ENCODE data around the gene CLEC9A.

CLEC9A gene

DNA sequence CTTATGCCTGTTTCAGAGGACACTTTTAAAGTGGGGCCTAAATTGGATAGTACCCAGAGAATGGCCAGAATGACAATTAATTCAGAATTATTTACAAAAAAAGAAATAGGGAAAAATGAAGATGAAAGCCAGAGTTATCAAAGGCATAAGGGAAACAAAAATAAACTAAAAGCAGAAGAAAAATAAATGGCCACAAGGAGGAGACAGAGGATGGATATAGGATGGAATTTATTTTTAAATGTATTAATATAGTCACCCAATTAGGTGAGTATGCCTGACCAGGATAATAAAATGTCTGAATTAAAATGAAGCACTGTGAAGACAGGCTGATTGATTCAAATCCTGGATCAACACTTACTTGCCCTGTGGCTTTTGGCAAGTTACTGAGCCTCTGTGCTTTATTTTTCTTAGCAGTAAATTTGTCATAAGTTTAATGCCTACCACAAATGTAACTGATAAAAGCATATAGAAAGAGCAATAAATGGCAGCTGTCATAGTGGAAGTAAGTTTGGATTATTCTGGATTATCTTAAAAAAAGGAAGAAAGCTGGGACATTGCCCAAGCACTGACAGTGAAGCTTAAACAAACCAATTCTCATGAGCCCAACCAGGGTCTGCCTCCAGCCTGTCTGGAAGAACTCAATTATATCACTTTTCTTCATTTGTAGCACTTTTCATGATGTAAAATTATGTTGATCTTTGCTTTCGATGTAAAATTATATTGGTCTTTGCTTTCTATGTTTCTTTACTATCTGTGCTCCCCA, 3.5 kb downstream of the CLEC9A start:
- Histone ChIP-seq H3K4me1 (ENCODE audit: control insufficient read depth, insufficient read depth, low read length) (no peaks in the 10 kb centered on the region), H3K4me3 (ENCODE audit: low read depth, low read length) (no peak overlapping the region), H3K9me3 (ENCODE audit: control insufficient read depth, insufficient read depth, low read depth, low read length) (no peaks in the 10 kb centered on the region), H3K36me3 (ENCODE audit: control insufficient read depth in 2 of 2, insufficient read depth in 1 of 2, low read length in 2 of 2) (no peaks in the 10 kb centered on the region), H3K27ac (ENCODE audit: extremely low read depth, low read depth, low read length) (no peak overlapping the region)
- TF ChIP-seq ZNF654 (tag by site-specific recombination; IDR thresholded peaks at IDR 0.05; ENCODE audit: low read depth) (peak; percentile 72), ZNF394 (tag by site-specific recombination; IDR thresholded peaks at IDR 0.05; ENCODE audit: borderline replicate concordance) (no peak)
- CTCF ChIA-PET = interaction anchor here (0.7 to 1.7 kb wide), 13 partner anchors 11 to 296 kb away, joined by 3 to 11 read pairs (median 3); partner anchors contain the start of genes CLEC7A and OLR1
- POLR2A ChIA-PET = no interaction called here

DNA sequence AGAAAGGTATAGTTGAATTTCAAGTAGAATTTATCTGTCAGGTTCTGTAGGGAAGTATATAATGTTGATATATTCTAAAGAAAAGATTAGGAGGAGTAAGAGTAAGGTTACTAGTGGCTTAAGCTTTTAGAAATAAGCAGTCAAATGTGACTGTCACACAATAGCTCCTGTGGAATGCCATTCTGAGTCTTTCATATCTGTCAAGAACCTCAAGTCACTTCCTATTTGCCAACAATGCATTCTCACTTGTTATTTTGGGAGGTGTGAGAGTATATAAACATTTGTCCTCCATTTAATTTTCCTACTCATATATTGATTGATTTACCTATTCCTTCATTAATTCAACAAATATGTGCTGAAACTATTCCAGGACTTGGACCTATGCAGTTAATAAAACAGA, 11.7 kb downstream of the CLEC9A start:
- H3K27ac ChIP-seq (ENCODE audit: extremely low read depth, low read depth, low read length) = no peak overlapping the region
- ChIA-PET POLR2A (no interaction called here), CTCF (interaction anchor here (0.9 to 1.7 kb wide), 2 partner anchors 32 to 229 kb away, joined by 4 read pairs; partner anchors contain the start of gene CLEC12B)

DNA sequence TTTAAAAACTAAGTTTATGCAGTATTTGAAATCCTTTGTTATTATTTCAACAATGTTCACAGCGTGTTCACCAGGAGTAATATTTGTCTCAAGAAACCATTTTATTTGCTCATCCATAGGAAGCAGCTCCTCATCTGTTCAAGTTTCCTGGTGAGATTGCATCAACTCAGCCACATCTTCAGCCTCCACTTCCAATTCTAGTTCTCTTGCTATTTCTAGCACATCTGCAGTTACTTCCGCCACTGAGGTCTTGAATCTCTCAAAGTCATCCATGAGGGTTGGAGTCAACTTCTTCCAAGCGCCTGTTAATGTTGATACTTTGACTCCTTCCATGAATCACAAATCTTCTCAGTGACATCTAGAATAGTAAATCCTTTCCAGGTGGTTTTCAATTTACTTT, 18.0 kb downstream of the CLEC9A start:
- no peaks in the 10 kb centered on the region for H3K4me1 ChIP-seq (ENCODE audit: control insufficient read depth, insufficient read depth, low read length)
- no peaks in the 10 kb centered on the region for H3K9me3 ChIP-seq (ENCODE audit: control insufficient read depth, insufficient read depth, low read depth, low read length)
- no peak overlapping the region for H3K27ac ChIP-seq (ENCODE audit: extremely low read depth, low read depth, low read length)
- H3K4me3 ChIP-seq (ENCODE audit: low read depth, low read length) = no peak overlapping the region
- H3K36me3 ChIP-seq (ENCODE audit: control insufficient read depth in 2 of 2, insufficient read depth in 1 of 2, low read length in 2 of 2) = no peaks in the 10 kb centered on the region
- POLR2A ChIA-PET = no interaction called here
- TF ChIP-seq ZNF837 (tag by site-specific recombination; IDR thresholded peaks at IDR 0.05) (no peak), ZNF692 (tag by site-specific recombination; IDR thresholded peaks at IDR 0.05) (no peak), PRDM1 (tag by site-specific recombination; IDR thresholded peaks at IDR 0.05) (no peak), RBAK (tag by site-specific recombination; IDR thresholded peaks at IDR 0.05) (no peak)
- CTCF ChIA-PET = interaction anchor here (0.7 kb wide), 1 partner anchor 14 kb away, joined by 3 read pairs; no protein-coding TSS in a partner anchor

More for the DNA sequence above, 11.7 kb downstream of the CLEC9A start:
- Histone ChIP-seq H3K4me1 (ENCODE audit: control insufficient read depth, insufficient read depth, low read length) (no peaks in the 10 kb centered on the region), H3K36me3 (ENCODE audit: control insufficient read depth in 2 of 2, insufficient read depth in 1 of 2, low read length in 2 of 2) (no peaks in the 10 kb centered on the region), H3K9me3 (ENCODE audit: control insufficient read depth, insufficient read depth, low read depth, low read length) (no peaks in the 10 kb centered on the region), H3K4me3 (ENCODE audit: low read depth, low read length) (no peak overlapping the region)
- no peak for TF ChIP-seq SCRT2 (tag by site-specific recombination; IDR thresholded peaks at IDR 0.05)
- TF ChIP-seq ZNF596 (tag by site-specific recombination; IDR thresholded peaks at IDR 0.05) = no peak
- TF ChIP-seq ZSCAN23 (tag by site-specific recombination; IDR thresholded peaks at IDR 0.05) = no peak

DNA sequence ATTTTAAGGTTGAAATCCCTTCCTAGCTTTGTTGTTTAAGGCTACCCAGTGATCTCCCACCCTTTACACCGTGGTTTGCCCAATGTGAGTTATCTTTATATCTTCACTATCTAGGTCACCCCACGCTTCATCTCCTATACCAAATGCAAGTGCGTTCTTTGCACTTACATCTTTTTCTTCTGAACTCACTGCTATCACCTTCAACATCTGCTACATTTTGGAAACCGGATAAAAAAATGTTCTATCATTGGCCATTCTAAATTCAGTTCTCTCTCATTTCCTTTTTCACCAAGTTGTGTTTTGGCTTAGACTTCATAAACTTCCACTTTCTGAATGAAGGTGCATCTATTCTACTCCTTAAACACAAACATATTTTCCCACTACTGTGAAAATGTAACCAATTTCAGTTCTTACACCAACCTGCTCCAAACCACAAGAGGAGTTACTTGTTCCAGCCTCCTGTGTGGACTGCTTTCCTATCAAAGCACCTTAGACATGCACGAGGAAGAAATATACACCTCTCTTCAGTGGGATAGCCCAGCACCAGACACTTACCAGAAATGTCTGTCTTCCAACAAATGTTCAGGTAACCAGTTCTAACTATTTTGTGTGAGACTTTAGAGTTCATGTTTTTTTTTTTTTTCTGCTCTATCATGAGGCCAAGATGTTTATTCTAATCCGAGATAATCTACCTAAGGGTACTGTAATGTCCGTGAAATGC, 21.9 kb downstream of the CLEC9A start:
- TF ChIP-seq ZNF76 (tag by site-specific recombination; IDR thresholded peaks at IDR 0.05; ENCODE audit: borderline replicate concordance, low read depth) (no peak), ZFP37 (tag by site-specific recombination; IDR thresholded peaks at IDR 0.05) (no peak), ZNF426 (tag by site-specific recombination; IDR thresholded peaks at IDR 0.05) (no peak), ZNF600 (tag by site-specific recombination; IDR thresholded peaks at IDR 0.05) (no peak), ZNF341 (tag by site-specific recombination; IDR thresholded peaks at IDR 0.05; ENCODE audit: low read depth) (no peak), SCRT2 (tag by site-specific recombination; IDR thresholded peaks at IDR 0.05) (no peak)
- H3K27ac ChIP-seq (ENCODE audit: extremely low read depth, low read depth, low read length) = no peak overlapping the region
- no peak overlapping the region for H3K4me3 ChIP-seq (ENCODE audit: low read depth, low read length)
- H3K9me3 ChIP-seq (ENCODE audit: control insufficient read depth, insufficient read depth, low read depth, low read length) = no peaks in the 10 kb centered on the region
- CTCF ChIA-PET = interaction anchor here (0.7 kb wide), 1 partner anchor 43 kb away, joined by 4 read pairs; no protein-coding TSS in a partner anchor
- no peaks in the 10 kb centered on the region for H3K36me3 ChIP-seq (ENCODE audit: control insufficient read depth in 2 of 2, insufficient read depth in 1 of 2, low read length in 2 of 2)
- no peaks in the 10 kb centered on the region for H3K4me1 ChIP-seq (ENCODE audit: control insufficient read depth, insufficient read depth, low read length)
- POLR2A ChIA-PET = no interaction called here

Measured in HEK293 (cell line).